ENCODE results near the gene S100B.

S100B gene

DNA sequence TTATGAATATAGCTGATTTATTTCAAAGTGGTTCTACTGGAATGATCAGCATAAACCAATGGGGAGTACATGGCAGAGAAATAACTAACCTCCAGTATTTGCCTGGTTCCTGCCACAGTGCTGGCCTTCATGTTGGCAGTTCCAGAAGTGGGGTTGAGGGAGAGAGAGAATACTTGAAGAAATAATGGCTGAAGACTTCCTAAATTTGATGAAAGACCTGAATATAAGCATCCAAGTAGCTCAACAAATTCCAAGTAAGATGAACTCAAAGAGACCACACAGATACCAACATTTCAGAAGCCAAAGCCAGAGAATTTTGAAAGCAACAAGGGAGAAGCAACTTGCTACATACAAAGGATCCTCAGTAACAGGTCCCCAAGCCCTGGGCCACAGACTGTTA lies 34.3 kb downstream of the S100B start:
- Histone ChIP-seq H3K36me3 (peaks cover 33% of the 10 kb centered on the region), H3K4me3 (ENCODE audit: low read depth, low read length) (no peak overlapping the region), H3K27me3 (no peaks in the 10 kb centered on the region), H3K9me3 (no peaks in the 10 kb centered on the region), H3K4me1 (no peaks in the 10 kb centered on the region)
- TF ChIP-seq, protein P1, sequence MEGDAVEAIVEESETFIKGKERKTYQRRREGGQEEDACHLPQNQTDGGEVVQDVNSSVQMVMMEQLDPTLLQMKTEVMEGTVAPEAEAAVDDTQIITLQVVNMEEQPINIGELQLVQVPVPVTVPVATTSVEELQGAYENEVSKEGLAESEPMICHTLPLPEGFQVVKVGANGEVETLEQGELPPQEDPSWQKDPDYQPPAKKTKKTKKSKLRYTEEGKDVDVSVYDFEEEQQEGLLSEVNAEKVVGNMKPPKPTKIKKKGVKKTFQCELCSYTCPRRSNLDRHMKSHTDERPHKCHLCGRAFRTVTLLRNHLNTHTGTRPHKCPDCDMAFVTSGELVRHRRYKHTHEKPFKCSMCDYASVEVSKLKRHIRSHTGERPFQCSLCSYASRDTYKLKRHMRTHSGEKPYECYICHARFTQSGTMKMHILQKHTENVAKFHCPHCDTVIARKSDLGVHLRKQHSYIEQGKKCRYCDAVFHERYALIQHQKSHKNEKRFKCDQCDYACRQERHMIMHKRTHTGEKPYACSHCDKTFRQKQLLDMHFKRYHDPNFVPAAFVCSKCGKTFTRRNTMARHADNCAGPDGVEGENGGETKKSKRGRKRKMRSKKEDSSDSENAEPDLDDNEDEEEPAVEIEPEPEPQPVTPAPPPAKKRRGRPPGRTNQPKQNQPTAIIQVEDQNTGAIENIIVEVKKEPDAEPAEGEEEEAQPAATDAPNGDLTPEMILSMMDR (IDR thresholded peaks at IDR 0.05; ENCODE audit: low read depth, low read length), result no peak
- DNase-seq, result no peak

- H3K4me3 ChIP-seq (ENCODE audit: low read depth, low read length), result no peak overlapping the region
- H3K36me3 ChIP-seq, result peaks cover 38% of the 10 kb centered on the region
Observed at GRCh38 chr21:46570119-46570518, 34.8 kb downstream of the S100B start.

DNA sequence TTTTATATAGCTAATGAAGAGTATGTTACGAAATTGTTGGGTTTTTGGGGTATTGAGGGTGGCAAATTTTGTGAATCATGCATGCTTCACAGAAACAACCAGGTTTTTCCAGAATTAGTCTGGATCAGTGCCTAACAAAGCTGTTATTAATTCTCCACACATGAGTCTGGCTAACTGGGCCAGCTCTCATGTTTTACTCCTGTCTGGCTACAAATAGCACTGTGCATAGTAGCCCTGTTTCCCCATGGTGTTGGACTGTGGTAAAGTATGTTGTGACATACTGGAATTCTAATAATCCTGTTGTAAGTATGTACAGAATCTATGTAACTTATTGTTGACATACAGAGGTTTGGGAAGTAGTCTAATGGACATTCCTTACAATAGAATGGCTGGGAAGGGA lies 35.8 kb downstream of the S100B start:
- TF ChIP-seq, protein P1 (IDR thresholded peaks at IDR 0.05; ENCODE audit: low read depth, low read length), result no peak
- H3K27me3 ChIP-seq, result no peaks in the 10 kb centered on the region
- peaks cover 38% of the 10 kb centered on the region for H3K36me3 ChIP-seq
- H3K9me3 ChIP-seq, result no peaks in the 10 kb centered on the region
- no peaks in the 10 kb centered on the region for H3K4me1 ChIP-seq
- no peak for DNase-seq
- no peak overlapping the region for H3K4me3 ChIP-seq (ENCODE audit: low read depth, low read length)

More at GRCh38 chr21:46570119-46570518, 34.8 kb downstream of the S100B start:
- H3K9me3 ChIP-seq, result no peaks in the 10 kb centered on the region
- no peak for DNase-seq
- no peaks in the 10 kb centered on the region for H3K27me3 ChIP-seq
- TF ChIP-seq, protein P1 (IDR thresholded peaks at IDR 0.05; ENCODE audit: low read depth, low read length), result no peak
- H3K4me1 ChIP-seq, result no peaks in the 10 kb centered on the region

DNA sequence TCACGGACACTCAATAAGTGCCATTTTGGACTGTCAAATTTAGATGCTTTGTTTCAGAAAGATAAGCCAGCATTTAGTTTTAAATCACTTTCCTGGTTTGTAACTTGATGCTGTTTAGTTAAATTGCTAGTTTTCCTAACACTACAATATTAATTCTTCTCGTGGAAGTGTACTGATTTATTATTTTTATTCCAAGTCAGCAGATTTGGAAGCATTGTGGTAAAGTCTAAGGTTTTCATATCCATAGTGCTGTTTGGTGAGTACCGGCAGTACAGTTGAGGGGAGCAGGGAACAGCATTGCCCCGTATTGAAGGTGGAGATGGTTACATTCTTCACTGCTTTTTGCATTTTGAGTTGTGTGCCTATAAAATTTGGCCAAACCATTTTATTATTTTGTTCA lies 36.3 kb downstream of the S100B start:
- no peak overlapping the region for H3K4me3 ChIP-seq (ENCODE audit: low read depth, low read length)
- no peaks in the 10 kb centered on the region for H3K9me3 ChIP-seq
- no peak for DNase-seq
- H3K36me3 ChIP-seq, result peaks cover 40% of the 10 kb centered on the region
- no peaks in the 10 kb centered on the region for H3K4me1 ChIP-seq
- TF ChIP-seq, protein P1 (IDR thresholded peaks at IDR 0.05; ENCODE audit: low read depth, low read length), result no peak
- H3K27me3 ChIP-seq, result no peaks in the 10 kb centered on the region

GRCh38 chr21:46567348-46567747 lies 37.5 kb downstream of the S100B start:
- Histone ChIP-seq H3K4me3 (ENCODE audit: low read depth, low read length) (no peak overlapping the region), H3K9me3 (no peaks in the 10 kb centered on the region), H3K4me1 (no peaks in the 10 kb centered on the region), H3K27me3 (no peaks in the 10 kb centered on the region), H3K36me3 (peaks cover 46% of the 10 kb centered on the region)
- no peak for DNase-seq
- TF ChIP-seq, protein P1 (IDR thresholded peaks at IDR 0.05; ENCODE audit: low read depth, low read length), result no peak

- Histone ChIP-seq H3K4me1 (no peaks in the 10 kb centered on the region), H3K36me3 (peaks cover 52% of the 10 kb centered on the region), H3K4me3 (ENCODE audit: low read depth, low read length) (no peak overlapping the region), H3K9me3 (no peaks in the 10 kb centered on the region), H3K27me3 (no peaks in the 10 kb centered on the region)
- no peak for DNase-seq
- TF ChIP-seq, protein P1 (IDR thresholded peaks at IDR 0.05; ENCODE audit: low read depth, low read length), result no peak
Observed at GRCh38 chr21:46564391-46564790, 40.5 kb downstream of the S100B start.
